ENCODE data around the gene ZNF337. TPM values are rescaled to one million over a fixed set of nuclear protein-coding genes. Genes with fewer than 3 reads are reported as not detected.

ZNF337 gene
- total and polyA plus RNA-seq, 4 donors, result 1.1 to 5.9 (median 3.2) TPM

DNA sequence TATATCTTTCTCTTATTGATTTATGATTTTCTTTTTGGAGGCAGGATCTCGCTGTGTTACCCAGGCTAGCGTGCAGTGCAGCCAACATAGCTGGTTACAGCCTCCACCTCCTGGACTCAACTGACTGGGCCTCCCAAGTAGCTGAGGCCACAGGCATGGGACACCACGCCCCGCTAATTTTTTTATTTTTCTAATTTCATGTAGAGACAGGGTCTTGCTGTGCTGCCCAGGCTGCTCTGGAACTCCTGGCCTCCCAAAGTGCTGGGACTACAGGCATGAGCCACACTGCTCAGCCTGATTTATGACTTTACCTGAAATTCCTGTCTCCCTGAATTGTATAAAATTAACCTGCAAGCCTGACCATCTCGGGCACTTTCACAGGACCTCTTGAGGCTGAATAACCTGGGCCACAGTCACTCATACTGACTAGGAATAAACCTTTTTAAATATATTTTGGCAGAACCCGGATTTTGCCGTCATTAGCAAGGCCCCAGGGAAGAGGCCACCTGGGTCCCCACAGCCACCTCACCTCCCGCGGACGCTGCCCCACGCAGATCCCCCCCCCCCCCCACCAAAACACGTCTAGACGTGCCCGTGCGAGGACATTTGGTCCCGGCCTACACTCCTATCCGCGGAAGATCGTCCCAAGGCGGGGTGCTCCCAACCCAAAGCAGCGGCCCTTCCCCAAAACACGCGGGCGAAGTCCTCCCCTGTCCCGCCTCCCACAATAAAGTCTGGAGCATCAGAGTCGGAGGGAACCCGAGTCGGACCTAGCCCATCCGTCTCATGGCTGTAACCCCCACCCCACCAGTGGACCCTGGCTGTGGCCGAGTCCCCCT lies 902 bp downstream of the ZNF337 start:
- no peaks in the 10 kb centered on the region for H3K9me3 ChIP-seq (ENCODE audit: control insufficient read depth in 4 of 4, low read length in 3 of 4)
- peak; percentile 33 for DNase-seq (ENCODE audit: low spot score)
- TF ChIP-seq, protein P1, sequence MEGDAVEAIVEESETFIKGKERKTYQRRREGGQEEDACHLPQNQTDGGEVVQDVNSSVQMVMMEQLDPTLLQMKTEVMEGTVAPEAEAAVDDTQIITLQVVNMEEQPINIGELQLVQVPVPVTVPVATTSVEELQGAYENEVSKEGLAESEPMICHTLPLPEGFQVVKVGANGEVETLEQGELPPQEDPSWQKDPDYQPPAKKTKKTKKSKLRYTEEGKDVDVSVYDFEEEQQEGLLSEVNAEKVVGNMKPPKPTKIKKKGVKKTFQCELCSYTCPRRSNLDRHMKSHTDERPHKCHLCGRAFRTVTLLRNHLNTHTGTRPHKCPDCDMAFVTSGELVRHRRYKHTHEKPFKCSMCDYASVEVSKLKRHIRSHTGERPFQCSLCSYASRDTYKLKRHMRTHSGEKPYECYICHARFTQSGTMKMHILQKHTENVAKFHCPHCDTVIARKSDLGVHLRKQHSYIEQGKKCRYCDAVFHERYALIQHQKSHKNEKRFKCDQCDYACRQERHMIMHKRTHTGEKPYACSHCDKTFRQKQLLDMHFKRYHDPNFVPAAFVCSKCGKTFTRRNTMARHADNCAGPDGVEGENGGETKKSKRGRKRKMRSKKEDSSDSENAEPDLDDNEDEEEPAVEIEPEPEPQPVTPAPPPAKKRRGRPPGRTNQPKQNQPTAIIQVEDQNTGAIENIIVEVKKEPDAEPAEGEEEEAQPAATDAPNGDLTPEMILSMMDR (IDR thresholded peaks at IDR 0.05; ENCODE audit: low read depth, low read length, missing input control), result no peak
- TF ChIP-seq, protein P2, sequence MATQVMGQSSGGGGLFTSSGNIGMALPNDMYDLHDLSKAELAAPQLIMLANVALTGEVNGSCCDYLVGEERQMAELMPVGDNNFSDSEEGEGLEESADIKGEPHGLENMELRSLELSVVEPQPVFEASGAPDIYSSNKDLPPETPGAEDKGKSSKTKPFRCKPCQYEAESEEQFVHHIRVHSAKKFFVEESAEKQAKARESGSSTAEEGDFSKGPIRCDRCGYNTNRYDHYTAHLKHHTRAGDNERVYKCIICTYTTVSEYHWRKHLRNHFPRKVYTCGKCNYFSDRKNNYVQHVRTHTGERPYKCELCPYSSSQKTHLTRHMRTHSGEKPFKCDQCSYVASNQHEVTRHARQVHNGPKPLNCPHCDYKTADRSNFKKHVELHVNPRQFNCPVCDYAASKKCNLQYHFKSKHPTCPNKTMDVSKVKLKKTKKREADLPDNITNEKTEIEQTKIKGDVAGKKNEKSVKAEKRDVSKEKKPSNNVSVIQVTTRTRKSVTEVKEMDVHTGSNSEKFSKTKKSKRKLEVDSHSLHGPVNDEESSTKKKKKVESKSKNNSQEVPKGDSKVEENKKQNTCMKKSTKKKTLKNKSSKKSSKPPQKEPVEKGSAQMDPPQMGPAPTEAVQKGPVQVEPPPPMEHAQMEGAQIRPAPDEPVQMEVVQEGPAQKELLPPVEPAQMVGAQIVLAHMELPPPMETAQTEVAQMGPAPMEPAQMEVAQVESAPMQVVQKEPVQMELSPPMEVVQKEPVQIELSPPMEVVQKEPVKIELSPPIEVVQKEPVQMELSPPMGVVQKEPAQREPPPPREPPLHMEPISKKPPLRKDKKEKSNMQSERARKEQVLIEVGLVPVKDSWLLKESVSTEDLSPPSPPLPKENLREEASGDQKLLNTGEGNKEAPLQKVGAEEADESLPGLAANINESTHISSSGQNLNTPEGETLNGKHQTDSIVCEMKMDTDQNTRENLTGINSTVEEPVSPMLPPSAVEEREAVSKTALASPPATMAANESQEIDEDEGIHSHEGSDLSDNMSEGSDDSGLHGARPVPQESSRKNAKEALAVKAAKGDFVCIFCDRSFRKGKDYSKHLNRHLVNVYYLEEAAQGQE (IDR thresholded peaks at IDR 0.05), result no peak

DNA sequence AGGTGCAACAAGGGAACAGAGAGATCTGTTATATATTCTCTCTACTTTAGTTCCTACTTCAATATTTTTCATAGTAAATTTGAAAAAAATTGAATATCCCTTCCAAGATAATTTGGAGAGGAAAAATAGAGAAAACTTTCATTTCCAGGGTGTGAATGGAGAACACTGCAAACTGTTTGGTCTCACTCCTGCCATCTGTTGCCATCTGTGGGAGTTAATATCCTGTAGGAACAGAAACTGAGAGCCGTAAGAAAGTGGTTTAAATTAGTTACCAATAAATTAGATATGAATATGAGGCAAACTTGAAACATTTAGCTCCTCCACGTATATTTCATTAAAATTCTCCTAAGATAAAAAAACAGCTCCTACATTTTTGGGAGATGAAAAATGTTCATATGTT lies 4.2 kb downstream of the ZNF337 start:
- Histone ChIP-seq H3K9ac (ENCODE audit: low read depth in 1 of 2, low read length in 2 of 2) (no peak overlapping the region), H3K27me3 (ENCODE audit: control insufficient read depth in 4 of 4, insufficient read depth in 4 of 4, low read length in 3 of 4) (no peaks in the 10 kb centered on the region), H3K4me1 (ENCODE audit: control insufficient read depth in 4 of 4, insufficient read depth in 4 of 4, low read length in 3 of 4) (peaks cover 0 to 8% (median 5%) of the 10 kb centered on the region in 4 donors), H3K36me3 (ENCODE audit: control insufficient read depth in 4 of 4, insufficient read depth in 3 of 4, low read depth in 1 of 4, low read length in 3 of 4) (peaks cover 0 to 1% (median 0%) of the 10 kb centered on the region in 4 donors), H3K27ac (ENCODE audit: low read depth in 1 of 2, low read length in 2 of 2) (no peak overlapping the region), H3K4me3 (ENCODE audit: low read depth in 1 of 3, low read length in 3 of 3) (no peak overlapping the region), H3K9me3 (ENCODE audit: control insufficient read depth in 4 of 4, low read length in 3 of 4) (no peaks in the 10 kb centered on the region)
- TF ChIP-seq, protein P2 (IDR thresholded peaks at IDR 0.05), result no peak
- peak in 1 of 2 donors; percentile 67 for TF ChIP-seq RAD21 (IDR thresholded peaks at IDR 0.05)
- DNase-seq (ENCODE audit: low spot score), result no peak
- 84% methylated on average over 2 of the region's 2 CpGs for WGBS

More for the DNA sequence above, 902 bp downstream of the ZNF337 start:
- H3K27ac ChIP-seq (ENCODE audit: low read depth in 1 of 2, low read length in 2 of 2), result peak overlapping the region; percentile 67 to 92
- no peaks in the 10 kb centered on the region for H3K27me3 ChIP-seq (ENCODE audit: control insufficient read depth in 4 of 4, insufficient read depth in 4 of 4, low read length in 3 of 4)
- 14% methylated on average over 30 of the region's 30 CpGs for WGBS
- H3K9ac ChIP-seq (ENCODE audit: low read depth in 1 of 2, low read length in 2 of 2), result peak overlapping the region; percentile 43 to 71
- peaks cover 0 to 11% (median 6%) of the 10 kb centered on the region in 4 donors for H3K4me1 ChIP-seq (ENCODE audit: control insufficient read depth in 4 of 4, insufficient read depth in 4 of 4, low read length in 3 of 4)
- no peaks in the 10 kb centered on the region for H3K36me3 ChIP-seq (ENCODE audit: control insufficient read depth in 4 of 4, insufficient read depth in 3 of 4, low read depth in 1 of 4, low read length in 3 of 4)
- peak overlapping the region; percentile 82 to 92 (median 84) for H3K4me3 ChIP-seq (ENCODE audit: low read depth in 1 of 3, low read length in 3 of 3)

DNA sequence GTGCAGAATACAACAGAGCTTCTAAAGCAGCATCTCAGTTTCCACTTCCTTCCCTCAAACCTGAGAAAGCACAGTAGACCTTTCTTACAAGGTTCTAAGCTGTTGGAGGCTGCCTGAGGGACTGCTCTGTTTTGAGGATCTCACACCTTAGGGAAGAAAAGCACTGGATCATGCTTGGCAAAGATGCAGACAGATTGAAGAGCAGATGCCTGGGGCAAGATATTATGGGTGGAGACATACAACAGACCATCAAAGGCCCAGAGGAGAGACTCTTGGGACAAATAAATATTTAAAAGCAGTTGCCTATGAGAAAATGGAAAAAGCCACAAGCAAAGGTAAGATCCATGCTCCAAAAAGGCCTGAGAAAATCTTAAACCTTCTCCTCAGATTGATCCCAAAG lies 6.2 kb downstream of the ZNF337 start:
- no peak overlapping the region for H3K27ac ChIP-seq (ENCODE audit: low read depth in 1 of 2, low read length in 2 of 2)
- no peak overlapping the region for H3K9ac ChIP-seq (ENCODE audit: low read depth in 1 of 2, low read length in 2 of 2)
- no peak for TF ChIP-seq HNF4A (conservative IDR thresholded peaks at IDR 0.05)
- TF ChIP-seq, protein P3, sequence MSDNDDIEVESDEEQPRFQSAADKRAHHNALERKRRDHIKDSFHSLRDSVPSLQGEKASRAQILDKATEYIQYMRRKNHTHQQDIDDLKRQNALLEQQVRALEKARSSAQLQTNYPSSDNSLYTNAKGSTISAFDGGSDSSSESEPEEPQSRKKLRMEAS (IDR thresholded peaks at IDR 0.05), result no peak
- TF ChIP-seq EGR1 (IDR thresholded peaks at IDR 0.05; ENCODE audit: low read depth in 2 of 2), result no peak
- TF ChIP-seq GABPA (IDR thresholded peaks at IDR 0.05 in 1 of 2, conservative IDR thresholded peaks at IDR 0.05 in 1 of 2), result no peak
- TF ChIP-seq, protein P1 (IDR thresholded peaks at IDR 0.05; ENCODE audit: low read depth, low read length, missing input control), result no peak
- TF ChIP-seq, protein P2 (IDR thresholded peaks at IDR 0.05), result no peak
- H3K4me3 ChIP-seq (ENCODE audit: low read depth in 1 of 3, low read length in 3 of 3), result no peak overlapping the region
- H3K4me1 ChIP-seq (ENCODE audit: control insufficient read depth in 4 of 4, insufficient read depth in 4 of 4, low read length in 3 of 4), result peaks cover 0 to 3% (median under 1%) of the 10 kb centered on the region in 4 donors
- peaks cover 0 to 5% (median 3%) of the 10 kb centered on the region in 4 donors for H3K36me3 ChIP-seq (ENCODE audit: control insufficient read depth in 4 of 4, insufficient read depth in 3 of 4, low read depth in 1 of 4, low read length in 3 of 4)
- no peaks in the 10 kb centered on the region for H3K27me3 ChIP-seq (ENCODE audit: control insufficient read depth in 4 of 4, insufficient read depth in 4 of 4, low read length in 3 of 4)
- no peak for DNase-seq (ENCODE audit: low spot score)
- no peaks in the 10 kb centered on the region for H3K9me3 ChIP-seq (ENCODE audit: control insufficient read depth in 4 of 4, low read length in 3 of 4)
